ENCODE measurements around the gene SYT13.
"Not testable (repeated sequence)": the region's sequence is repeated elsewhere in the genome, so short reads cannot be mapped to it uniquely, and the experiment has no call there.

The SYT13 gene

DNA sequence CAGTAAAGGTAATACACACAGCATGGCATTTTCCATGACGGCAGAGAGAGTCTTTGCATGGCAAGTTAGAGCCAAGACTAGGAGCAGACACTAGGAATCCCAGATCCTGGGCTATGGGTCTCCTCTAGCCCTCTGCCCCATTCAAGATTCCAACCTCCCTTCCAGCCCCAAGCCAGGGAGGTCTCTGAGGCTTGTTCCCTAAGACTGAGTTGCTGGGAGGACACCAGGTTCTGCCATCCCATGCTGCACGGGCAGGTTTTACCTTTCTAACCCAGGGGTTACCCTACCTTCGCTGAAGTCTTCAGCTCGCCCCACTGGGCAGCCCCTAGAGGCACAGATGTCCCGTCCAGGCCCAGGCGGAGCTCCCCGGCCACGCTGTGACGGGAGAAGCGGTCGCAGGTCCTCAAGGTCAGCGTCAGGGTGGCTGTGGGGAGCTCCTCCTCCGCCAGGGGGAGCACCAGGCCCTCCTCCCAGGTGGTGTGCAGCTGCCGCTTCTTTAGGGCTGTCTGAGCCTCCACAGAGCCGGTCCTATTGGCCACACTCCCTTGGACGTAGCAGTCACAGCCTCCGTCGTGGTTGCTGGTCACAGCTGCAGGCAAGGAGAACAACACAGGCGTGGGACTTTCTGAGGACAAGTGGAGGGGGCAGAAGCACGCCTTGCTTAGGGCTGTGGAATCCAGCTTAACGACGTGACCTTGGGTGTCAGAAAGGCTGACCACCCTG, 33.8 kb downstream of the SYT13 start:
- no peak for DNase-seq (ENCODE audit: extremely low read depth, low read depth)
- TF ChIP-seq, protein P1, sequence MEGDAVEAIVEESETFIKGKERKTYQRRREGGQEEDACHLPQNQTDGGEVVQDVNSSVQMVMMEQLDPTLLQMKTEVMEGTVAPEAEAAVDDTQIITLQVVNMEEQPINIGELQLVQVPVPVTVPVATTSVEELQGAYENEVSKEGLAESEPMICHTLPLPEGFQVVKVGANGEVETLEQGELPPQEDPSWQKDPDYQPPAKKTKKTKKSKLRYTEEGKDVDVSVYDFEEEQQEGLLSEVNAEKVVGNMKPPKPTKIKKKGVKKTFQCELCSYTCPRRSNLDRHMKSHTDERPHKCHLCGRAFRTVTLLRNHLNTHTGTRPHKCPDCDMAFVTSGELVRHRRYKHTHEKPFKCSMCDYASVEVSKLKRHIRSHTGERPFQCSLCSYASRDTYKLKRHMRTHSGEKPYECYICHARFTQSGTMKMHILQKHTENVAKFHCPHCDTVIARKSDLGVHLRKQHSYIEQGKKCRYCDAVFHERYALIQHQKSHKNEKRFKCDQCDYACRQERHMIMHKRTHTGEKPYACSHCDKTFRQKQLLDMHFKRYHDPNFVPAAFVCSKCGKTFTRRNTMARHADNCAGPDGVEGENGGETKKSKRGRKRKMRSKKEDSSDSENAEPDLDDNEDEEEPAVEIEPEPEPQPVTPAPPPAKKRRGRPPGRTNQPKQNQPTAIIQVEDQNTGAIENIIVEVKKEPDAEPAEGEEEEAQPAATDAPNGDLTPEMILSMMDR (IDR thresholded peaks at IDR 0.05; ENCODE audit: low read depth, low read length, missing control alignments) = peak; percentile 75
- H3K4me3 ChIP-seq (replicated peaks; ENCODE audit: low read depth, low read length) = no peak overlapping the region

DNA sequence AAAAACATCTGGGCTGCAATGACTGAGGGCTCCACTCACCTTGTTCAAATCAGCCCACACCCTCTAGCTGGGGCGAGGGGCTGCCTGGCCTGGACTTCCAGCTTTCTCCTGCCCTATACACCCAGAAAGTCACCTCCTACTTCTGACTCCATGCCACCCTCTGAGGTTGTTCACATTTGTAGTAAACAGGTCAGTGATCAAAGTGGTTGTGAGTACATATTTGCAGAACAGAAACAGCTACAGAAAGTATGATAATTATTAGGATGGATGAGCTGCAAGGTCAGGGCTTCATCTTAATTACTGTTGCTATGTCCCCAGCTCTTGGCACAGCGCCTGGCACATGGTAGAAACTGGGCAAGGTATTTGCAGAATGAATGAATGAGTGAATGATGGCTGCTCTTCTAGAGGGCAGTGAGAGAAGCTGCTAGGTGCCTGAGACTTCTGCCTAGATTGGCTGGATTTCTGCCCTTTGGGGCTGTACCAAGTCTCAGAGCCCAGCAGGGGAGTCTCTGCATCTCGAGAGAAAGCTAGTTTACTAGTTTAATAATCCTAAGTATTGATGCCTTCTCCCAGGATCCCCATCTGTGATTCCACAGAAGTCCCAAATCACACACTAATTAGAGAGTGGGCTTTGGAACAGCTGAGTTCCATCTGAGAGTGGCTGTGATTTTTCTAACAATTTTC, 36.0 kb downstream of the SYT13 start:
- TF ChIP-seq, protein P1 (IDR thresholded peaks at IDR 0.05; ENCODE audit: low read depth, low read length, missing control alignments) = no peak
- H3K4me3 ChIP-seq (replicated peaks; ENCODE audit: low read depth, low read length) = no peak overlapping the region
- no peak for DNase-seq (ENCODE audit: extremely low read depth, low read depth)

DNA sequence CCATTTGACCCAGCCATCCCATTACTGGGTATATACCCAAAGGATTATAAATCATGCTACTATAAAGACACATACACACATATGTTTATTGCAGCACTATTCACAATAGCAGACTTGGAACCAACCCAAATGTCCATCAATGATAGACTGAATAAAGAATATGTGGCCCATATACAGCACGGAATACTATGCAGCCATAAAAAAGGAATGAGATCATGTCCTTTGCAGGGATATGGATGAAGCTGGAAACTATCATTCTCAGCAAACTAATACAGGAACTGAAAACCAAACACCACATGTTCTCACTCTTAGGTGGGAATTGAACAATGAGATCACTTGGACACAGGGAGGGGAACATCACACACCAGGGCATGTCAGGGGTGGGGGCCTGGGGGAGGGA, 36.8 kb downstream of the SYT13 start:
- H3K4me3 ChIP-seq (replicated peaks; ENCODE audit: low read depth, low read length); DNase-seq (ENCODE audit: extremely low read depth, low read depth): not testable (repeated sequence)

DNA sequence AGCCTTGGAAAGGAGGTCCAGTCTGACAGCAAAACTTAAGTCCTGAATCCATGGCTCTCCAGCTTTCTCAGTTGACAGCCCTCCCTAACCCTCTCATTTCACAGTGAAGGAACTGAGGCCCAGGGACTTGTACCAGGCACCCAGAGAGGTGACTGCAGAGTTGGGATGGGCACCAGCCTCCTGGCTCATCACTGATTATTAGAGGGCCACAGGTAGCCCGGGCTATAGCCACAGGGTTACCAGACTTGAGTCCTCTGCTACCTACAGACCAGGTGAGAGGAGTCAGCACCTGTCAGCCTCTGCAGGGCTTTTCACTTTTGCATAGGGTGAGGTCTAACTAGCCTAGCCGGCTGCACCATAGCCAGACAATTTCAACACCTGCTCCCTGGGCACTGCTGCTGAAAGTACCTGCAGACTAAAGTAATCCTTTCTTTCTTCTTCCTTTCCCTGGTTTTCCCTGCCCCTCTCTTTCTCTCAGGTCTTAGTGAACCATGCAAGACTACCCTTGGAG, 37.6 kb downstream of the SYT13 start:
- DNase-seq (ENCODE audit: extremely low read depth, low read depth) = no peak
- TF ChIP-seq, protein P1 (IDR thresholded peaks at IDR 0.05; ENCODE audit: low read depth, low read length, missing control alignments) = no peak
- H3K4me3 ChIP-seq (replicated peaks; ENCODE audit: low read depth, low read length) = no peak overlapping the region

DNA sequence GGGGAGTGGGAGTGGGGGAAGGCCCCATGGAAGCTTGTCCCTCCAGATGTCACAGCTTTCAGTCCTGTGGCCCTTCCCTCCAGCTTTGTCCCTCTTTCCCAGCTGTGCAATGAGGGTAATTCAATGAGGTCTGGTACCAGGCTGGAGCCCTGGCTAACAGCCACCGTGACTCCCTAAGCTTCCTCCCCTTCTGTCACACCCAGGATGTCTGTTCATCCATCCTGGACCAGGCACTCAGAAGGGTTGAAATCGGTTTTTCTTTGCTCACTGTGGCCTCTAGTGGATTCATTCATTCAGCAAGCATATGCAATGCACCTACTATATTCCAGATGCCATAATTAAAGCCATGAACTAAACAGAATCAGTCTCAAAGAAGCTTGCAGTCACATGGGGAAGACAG, 38.7 kb downstream of the SYT13 start:
- TF ChIP-seq, protein P1 (IDR thresholded peaks at IDR 0.05; ENCODE audit: low read depth, low read length, missing control alignments) = no peak
- DNase-seq (ENCODE audit: extremely low read depth, low read depth) = no peak

DNA sequence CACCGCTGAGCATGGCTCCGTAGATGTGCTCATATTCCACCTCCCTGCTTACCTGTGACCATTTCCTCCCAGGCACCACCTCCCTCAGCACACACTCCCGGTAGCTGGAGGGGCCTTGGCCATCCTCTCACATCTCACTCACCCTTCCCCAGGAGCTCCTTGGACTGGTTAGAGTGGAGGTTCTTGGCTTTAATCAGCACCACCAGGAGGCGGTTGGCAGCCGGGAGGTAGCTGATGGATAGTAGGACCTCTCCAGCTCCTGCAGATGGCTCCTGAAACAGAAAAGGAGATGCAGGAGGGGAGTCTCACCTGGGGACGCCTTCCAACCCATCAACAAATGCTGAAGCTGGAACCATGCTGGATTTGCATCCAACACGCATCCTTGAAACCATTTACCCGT, 39.9 kb downstream of the SYT13 start:
- TF ChIP-seq, protein P1 (IDR thresholded peaks at IDR 0.05; ENCODE audit: low read depth, low read length, missing control alignments) = no peak
- DNase-seq (ENCODE audit: extremely low read depth, low read depth) = no peak
- no peak overlapping the region for H3K4me3 ChIP-seq (replicated peaks; ENCODE audit: low read depth, low read length)

More for the DNA sequence above, 38.7 kb downstream of the SYT13 start:
- no peak overlapping the region for H3K4me3 ChIP-seq (replicated peaks; ENCODE audit: low read depth, low read length)

DNA sequence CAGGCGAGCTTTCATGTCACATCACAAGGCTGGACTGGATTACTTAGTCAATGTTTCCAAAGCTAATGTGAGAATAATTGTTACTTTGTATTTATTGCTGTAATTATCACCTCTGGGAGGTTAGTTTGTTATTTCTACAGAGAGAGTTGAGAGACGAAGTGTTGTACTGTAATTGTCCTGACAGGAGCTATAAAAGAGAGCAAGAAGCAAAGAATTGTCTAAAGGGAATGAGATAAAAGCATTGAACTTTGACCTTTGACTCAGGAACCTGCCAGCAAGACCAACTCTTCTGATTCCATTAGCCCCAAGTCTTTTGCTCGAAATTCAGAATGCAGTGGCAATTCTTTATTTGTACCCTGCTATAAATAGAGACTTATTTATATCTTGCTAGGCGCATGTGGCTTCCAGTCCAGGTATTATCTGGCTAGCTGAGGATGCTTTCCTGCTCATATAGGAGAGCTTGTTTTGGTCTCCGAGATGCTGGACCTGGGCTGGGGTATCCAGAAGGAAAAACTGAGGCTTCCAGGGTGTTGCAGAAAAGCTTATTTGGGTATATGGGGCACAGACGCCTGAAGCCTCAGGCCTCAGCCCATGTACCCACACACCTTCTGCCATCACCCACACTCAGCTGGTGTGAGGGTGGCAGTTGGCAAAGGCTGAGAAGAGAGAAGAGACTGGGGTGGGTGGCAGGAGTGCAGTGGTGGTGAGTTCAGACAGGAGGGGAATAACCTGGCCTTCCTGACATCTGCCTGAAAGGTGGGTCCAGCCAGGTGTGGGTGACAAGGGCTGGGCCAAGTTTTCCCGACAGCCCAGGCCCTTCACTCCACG, 40.7 kb downstream of the SYT13 start:
- H3K4me3 ChIP-seq (replicated peaks; ENCODE audit: low read depth, low read length) = no peak overlapping the region
- no peak for DNase-seq (ENCODE audit: extremely low read depth, low read depth)
- TF ChIP-seq, protein P1 (IDR thresholded peaks at IDR 0.05; ENCODE audit: low read depth, low read length, missing control alignments) = no peak
